Measurements from ENCODE around the gene ENO2. TPM values are rescaled to one million over a fixed set of nuclear protein-coding genes. Genes with fewer than 3 reads are reported as not detected.
"Not testable (repeated sequence)": the region's sequence is repeated elsewhere in the genome, so short reads cannot be mapped to it uniquely, and the experiment has no call there.

The ENO2 gene
- 29.7 TPM for total RNA-seq
- long read RNA-seq, transcript ENO2-201 (12 exons, 2,423 nt): major isoform, 32 of 58 reads
- long read RNA-seq, transcript ENO2-211 (12 exons, 2,549 nt): minor isoform, 7 of 58 reads
- long read RNA-seq, partial matches to known transcripts: 13 of 58 reads
- long read RNA-seq, other reads (novel, unspliced or antisense): 4 of 58 reads

GRCh38 chr12:6914246-6914946, at the start of gene ENO2:
ENO2 (plus strand) TSS chr12:6914580; CDS start chr12:6915833, 1,253 bp downstream.
- peak; percentile 86 for DNase-seq (ENCODE audit: low spot score)
- intact Hi-C loops (cut with DNase I): no loop called here

- intact Hi-C loops (cut with DNase I); DNase-seq (ENCODE audit: low spot score): not testable (repeated sequence)
Measured at GRCh38 chr12:6865307-6865706, 49.1 kb upstream of the ENO2 start.

- intact Hi-C loops (cut with DNase I): no loop called here
- DNase-seq (ENCODE audit: low spot score): no peak
Measured at GRCh38 chr12:6866163-6866919, 48.0 kb upstream of the ENO2 start.

- no peak for DNase-seq (ENCODE audit: low spot score)
- intact Hi-C loops (cut with DNase I): no loop called here
Measured at GRCh38 chr12:6866920-6867412, 47.4 kb upstream of the ENO2 start.

- intact Hi-C loops (cut with DNase I): no loop called here
- DNase-seq (ENCODE audit: low spot score): peak; percentile 95
Measured at GRCh38 chr12:6867413-6868210, 46.8 kb upstream of the ENO2 start, which contains the start of gene TPI1. TPI1 (plus strand) TSS chr12:6867531; CDS start chr12:6867567, 36 bp downstream.

- DNase-seq (ENCODE audit: low spot score): no peak
- intact Hi-C loops (cut with DNase I): no loop called here
Measured at GRCh38 chr12:6868211-6869048, 46.0 kb upstream of the ENO2 start.

- DNase-seq (ENCODE audit: low spot score): peak; percentile 90
- intact Hi-C loops (cut with DNase I): no loop called here
Measured at GRCh38 chr12:6869049-6870021, 45.0 kb upstream of the ENO2 start.

- intact Hi-C loops (cut with DNase I); DNase-seq (ENCODE audit: low spot score): not testable (repeated sequence)
Measured at GRCh38 chr12:6870304-6870703, 44.1 kb upstream of the ENO2 start.

GRCh38 chr12:6871052-6871957, 43.1 kb upstream of the ENO2 start:
- no peak for DNase-seq (ENCODE audit: low spot score)
- intact Hi-C loops (cut with DNase I): no loop called here

GRCh38 chr12:6872073-6873048, 42.0 kb upstream of the ENO2 start:
- intact Hi-C loops (cut with DNase I): loop anchor here (2.0 kb wide), 1 partner anchor 32 kb away; the partner anchor contains the start of gene LRRC23
- DNase-seq (ENCODE audit: low spot score): peak; percentile 94

- intact Hi-C loops (cut with DNase I): loop anchor here (2.0 kb wide), 1 partner anchor 31 kb away; the partner anchor contains the start of gene LRRC23
- peak; percentile 98 for DNase-seq (ENCODE audit: low spot score)
Measured at GRCh38 chr12:6873094-6874014, 41.0 kb upstream of the ENO2 start, which contains the start of gene SPSB2. SPSB2 (minus strand) TSS chr12:6873303; CDS start chr12:6872901, 402 bp downstream.

- DNase-seq (ENCODE audit: low spot score); intact Hi-C loops (cut with DNase I): not testable (repeated sequence)
Measured at GRCh38 chr12:6874015-6874368, 40.4 kb upstream of the ENO2 start.

GRCh38 chr12:6879824-6880223, 34.6 kb upstream of the ENO2 start:
- intact Hi-C loops (cut with DNase I); DNase-seq (ENCODE audit: low spot score): not testable (repeated sequence)

- no peak for DNase-seq (ENCODE audit: low spot score)
- intact Hi-C loops (cut with DNase I): no loop called here
Measured at GRCh38 chr12:6883252-6883651, 31.1 kb upstream of the ENO2 start.

All from cardiac septum (tissue), 1 donor.